A549 (cell line): ENCODE data around the gene ANO2. TPM values are rescaled to one million over a fixed set of nuclear protein-coding genes. Genes with fewer than 3 reads are reported as not detected.

Experiments
- ATAC-seq, 2 experiments: fragments of 200-7000 bp in 1 of 2; fragments of >200 bp in 1 of 2; cut with Nextera tagmentation in 1 of 2; cut with Tn5 transposase in 1 of 2; 3 replicates each; pipeline versions ENCODE4 v1.8.0 to v1.9.1; 2018 to 2020; ENCODE audit warnings: mild to moderate bottlenecking in 1 of 2, moderate library complexity in 1 of 2
- CTCF ChIA-PET: fragments of 300-600 bp; sonication (Branson Sonifier 250); formaldehyde crosslinking; extraction: SDS; loops from one replicate; lab custom pipeline; 2021; ENCODE audit warnings: antibody characterized with exemption, inconsistent platforms; lab: Yijun Ruan, JAX
- POLR2A ChIA-PET: fragments of 350-600 bp; formaldehyde crosslinking; extraction: SDS; loops from one replicate; lab custom pipeline; 2021; ENCODE audit warnings: antibody characterized with exemption, inconsistent platforms; lab: Yijun Ruan, JAX
- DNase-seq, 2 experiments: peaks; one replicate each; pipeline versions ENCODE4 v3.0.0 to v3.0.0-alpha.2; 2011 to 2016; ENCODE audit warnings: low read depth in 1 of 2, low spot score in 1 of 2
- FAIRE-seq: peaks from 2 replicates; lab custom pipeline; 2011; peaks lifted over from hg19 to GRCh38; lab: Jason Lieb, UNC
- H3K27ac ChIP-seq, 2 experiments: fragments of >200 bp; sonication (Bioruptor Twin); formaldehyde crosslinking; 3 replicates each; pipeline ENCODE4 v1.5.1; 2016 to 2017
- H3K4me1 ChIP-seq: fragments of >200 bp; sonication (Bioruptor Twin); formaldehyde crosslinking; 3 replicates; pipeline ENCODE4 v1.6.1; 2016
- H3K4me2 ChIP-seq: fragments of >200 bp; sonication (Bioruptor Twin); formaldehyde crosslinking; 3 replicates; pipeline ENCODE4 v1.6.1; 2016
- H3K4me3 ChIP-seq: fragments of >200 bp; sonication (Bioruptor Twin); formaldehyde crosslinking; 3 replicates; pipeline ENCODE4 v1.5.1; 2016
- H3K9me3 ChIP-seq: fragments of >200 bp; sonication (Bioruptor Twin); formaldehyde crosslinking; 3 replicates; pipeline ENCODE4 v1.6.1; 2016
- CBX2 ChIP-seq: fragments of 200-600 bp; sonication (generic); IDR thresholded peaks from 2 replicates; pipeline ENCODE4 v1.6.1; 2016; ENCODE audit warnings: low read depth, mild to moderate bottlenecking, borderline replicate concordance
- CEBPB ChIP-seq, 2 experiments: fragments of >200 bp in 1 of 2; sonication (Bioruptor Twin) in 1 of 2; formaldehyde crosslinking in 1 of 2; IDR thresholded peaks; 2 replicates each; pipeline ENCODE4 v1.6.1; 2012 to 2016
- CHD4 ChIP-seq: fragments of 200-600 bp; sonication (generic); IDR thresholded peaks from 2 replicates; pipeline ENCODE4 v1.6.1; 2016; ENCODE audit warnings: antibody characterized with exemption, mild to moderate bottlenecking, borderline replicate concordance
- EP300 ChIP-seq, 2 experiments: fragments of >200 bp; sonication (Bioruptor Twin); formaldehyde crosslinking; IDR thresholded peaks; 2 replicates in 1 of 2; 3 replicates in 1 of 2; pipeline ENCODE4 v1.6.1; 2016 to 2017
- FOXS1 ChIP-seq: fragments of 250-450 bp; sonication (Bioruptor Pico); IDR thresholded peaks from 2 replicates; pipeline ENCODE4 v1.5.0; 2020; ENCODE audit warnings: mild to moderate bottlenecking, moderate library complexity
- HOXB5 ChIP-seq: fragments of 250-450 bp; sonication (Bioruptor Pico); IDR thresholded peaks from 2 replicates; pipeline ENCODE4 v1.5.0; 2020; ENCODE audit warnings: mild to moderate bottlenecking, moderate library complexity
- KDM5A ChIP-seq: fragments of 200-600 bp; sonication (generic); IDR thresholded peaks from 2 replicates; pipeline ENCODE4 v1.6.1; 2016; ENCODE audit warnings: antibody characterized with exemption, mild to moderate bottlenecking
- MAFK ChIP-seq: fragments of 450-650 bp; IDR thresholded peaks from 2 replicates; pipeline ENCODE4 v1.6.1; 2014; ENCODE audit not compliant: partially characterized antibody
- NPAS2 ChIP-seq: fragments of 250-450 bp; sonication (Bioruptor Pico); IDR thresholded peaks from 2 replicates; pipeline ENCODE4 v1.8.0; 2022; ENCODE audit warnings: mild to moderate bottlenecking, moderate library complexity, borderline replicate concordance
- NR3C1 ChIP-seq: fragments of >200 bp; sonication (Bioruptor Twin); formaldehyde crosslinking; IDR thresholded peaks from 3 replicates; pipeline ENCODE4 v1.6.1; 2017
- PHF8 ChIP-seq: fragments of 200-600 bp; sonication (generic); IDR thresholded peaks from 2 replicates; pipeline ENCODE4 v1.6.1; 2016; ENCODE audit warnings: low read depth, mild to moderate bottlenecking, antibody characterized with exemption, moderate library complexity, borderline replicate concordance
- POLR2AphosphoS2 ChIP-seq: conservative IDR thresholded peaks from 2 replicates; pipeline ENCODE4 v1.6.1; 2012; ENCODE audit warnings: low read length, improper control_type of control experiment, inconsistent platforms
- RCOR1 ChIP-seq: fragments of 150-350 bp; IDR thresholded peaks from 2 replicates; pipeline ENCODE4 v1.6.1; 2014; ENCODE audit warnings: antibody characterized with exemption, low read length, low read depth
- RFX5 ChIP-seq: fragments of 450-650 bp; IDR thresholded peaks from 2 replicates; pipeline ENCODE4 v1.7.1; 2014; ENCODE audit warnings: antibody characterized with exemption, mild to moderate bottlenecking, moderate library complexity
- RNF2 ChIP-seq: fragments of 200-600 bp; sonication (generic); IDR thresholded peaks from 2 replicates; pipeline ENCODE4 v1.6.1; 2016; ENCODE audit warnings: low read depth, mild to moderate bottlenecking, antibody characterized with exemption, moderate library complexity, borderline replicate concordance
- TFCP2L1 ChIP-seq: fragments of 250-450 bp; sonication (Bioruptor Pico); IDR thresholded peaks from 2 replicates; pipeline ENCODE4 v1.5.0; 2021; ENCODE audit warnings: mild to moderate bottlenecking
- TP53 ChIP-seq: fragments of 250-450 bp; sonication (Bioruptor Pico); IDR thresholded peaks from 2 replicates; pipeline ENCODE4 v1.5.0; 2021; ENCODE audit warnings: mild to moderate bottlenecking, moderate library complexity
- ZSCAN20 ChIP-seq: fragments of 250-450 bp; sonication (Bioruptor Pico); IDR thresholded peaks from 2 replicates; pipeline ENCODE4 v1.8.0; 2022; ENCODE audit warnings: mild to moderate bottlenecking, moderate library complexity
- WGBS: methylation state at CpG from one replicate; pipeline ENCODE4 v1.1.6; 2017; ENCODE audit errors: missing lambda C conversion rate; 5-methylcytosine and 5-hydroxymethylcytosine counted together
- polyA plus RNA-seq, 4 experiments: library from polyadenylated mRNA; depleted of rRNA in 3 of 4; stranded (reverse); fragments of >200 nt; fragmentation: RNase III in 1 of 4; extraction: RNeasy Plus Mini Kit Qiagen cat#74134 plus additional on column Dnase treatment in 1 of 4; gene quantifications; 2 replicates in 3 of 4; 3 replicates in 1 of 4; pipeline ENCODE4 v1.2.3, GENCODE V29; 2011 to 2017
- TF ChIP-seq, protein P1 (sequence below): fragments of 250-450 bp; sonication (Bioruptor Pico); IDR thresholded peaks from 2 replicates; pipeline ENCODE4 v1.5.0; 2021; ENCODE audit warnings: mild to moderate bottlenecking, moderate library complexity, borderline replicate concordance
- TF ChIP-seq, protein P2 (sequence below): fragments of 150-350 bp; IDR thresholded peaks from 2 replicates; pipeline ENCODE4 v1.6.1; 2014; ENCODE audit warnings: low read depth, mild to moderate bottlenecking, low read length
- TF ChIP-seq, protein P3 (sequence below): fragments of >200 bp; sonication (Bioruptor Twin); formaldehyde crosslinking; IDR thresholded peaks from 3 replicates; pipeline ENCODE4 v1.5.1; 2016
- TF ChIP-seq, protein P4 (sequence below): IDR thresholded peaks from 2 replicates; pipeline ENCODE4 v1.6.1; 2012
- TF ChIP-seq, protein P5 (sequence below): fragments of 250-450 bp; sonication (Bioruptor Pico); IDR thresholded peaks from 2 replicates; pipeline ENCODE4 v1.5.0; 2020; ENCODE audit warnings: low read depth, mild to moderate bottlenecking, moderate library complexity
- TF ChIP-seq, protein P6 (sequence below): IDR thresholded peaks from 2 replicates; pipeline ENCODE4 v1.6.1; 2012

The ANO2 gene
- polyA plus RNA-seq, 2 of the 4 experiments (the other 2 are of a cell fraction), result not detected

DNA sequence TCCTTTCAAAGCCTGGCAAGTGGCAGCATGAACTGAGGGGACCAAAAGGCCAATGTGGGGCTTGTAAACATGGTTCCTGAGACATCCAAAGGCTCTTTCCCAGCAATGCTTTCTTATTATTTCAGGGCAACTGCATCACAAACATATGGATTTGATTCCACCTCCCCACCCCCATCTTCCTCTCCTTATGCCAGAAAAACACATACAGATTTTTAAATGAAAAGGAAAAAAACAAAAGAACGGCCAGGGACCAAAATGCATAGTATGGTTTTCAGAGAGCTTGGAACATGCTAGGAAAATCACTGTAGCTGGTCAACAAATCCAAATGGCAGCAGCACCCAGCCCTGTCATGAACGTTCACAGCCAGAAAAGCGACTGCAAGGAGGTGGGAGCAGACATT, 167.6 kb downstream of the ANO2 start:
- 2% methylated on average over 3 of the region's 3 CpGs for WGBS
- DNase-seq (no peak), ATAC-seq (no peak), FAIRE-seq (no peak)
- H3K4me2 ChIP-seq, result no peak overlapping the region
- no peak overlapping the region for H3K27ac ChIP-seq
- H3K9me3 ChIP-seq, result no peaks in the 10 kb centered on the region
- no peaks in the 10 kb centered on the region for H3K4me1 ChIP-seq
- ChIA-PET CTCF (interaction anchor here (0.8 kb wide), 1 partner anchor 907 kb away, joined by 3 read pairs; no protein-coding TSS in a partner anchor), POLR2A (no interaction called here)
- H3K4me3 ChIP-seq, result no peak overlapping the region
- TF ChIP-seq, protein P1, sequence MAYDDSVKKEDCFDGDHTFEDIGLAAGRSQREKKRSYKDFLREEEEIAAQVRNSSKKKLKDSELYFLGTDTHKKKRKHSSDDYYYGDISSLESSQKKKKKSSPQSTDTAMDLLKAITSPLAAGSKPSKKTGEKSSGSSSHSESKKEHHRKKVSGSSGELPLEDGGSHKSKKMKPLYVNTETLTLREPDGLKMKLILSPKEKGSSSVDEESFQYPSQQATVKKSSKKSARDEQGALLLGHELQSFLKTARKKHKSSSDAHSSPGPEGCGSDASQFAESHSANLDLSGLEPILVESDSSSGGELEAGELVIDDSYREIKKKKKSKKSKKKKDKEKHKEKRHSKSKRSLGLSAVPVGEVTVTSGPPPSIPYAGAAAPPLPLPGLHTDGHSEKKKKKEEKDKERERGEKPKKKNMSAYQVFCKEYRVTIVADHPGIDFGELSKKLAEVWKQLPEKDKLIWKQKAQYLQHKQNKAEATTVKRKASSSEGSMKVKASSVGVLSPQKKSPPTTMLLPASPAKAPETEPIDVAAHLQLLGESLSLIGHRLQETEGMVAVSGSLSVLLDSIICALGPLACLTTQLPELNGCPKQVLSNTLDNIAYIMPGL (CRISPR knock-in tag), result no peak
- no peak for TF ChIP-seq PHF8
- TF ChIP-seq TP53, result no peak
- TF ChIP-seq, protein P2, sequence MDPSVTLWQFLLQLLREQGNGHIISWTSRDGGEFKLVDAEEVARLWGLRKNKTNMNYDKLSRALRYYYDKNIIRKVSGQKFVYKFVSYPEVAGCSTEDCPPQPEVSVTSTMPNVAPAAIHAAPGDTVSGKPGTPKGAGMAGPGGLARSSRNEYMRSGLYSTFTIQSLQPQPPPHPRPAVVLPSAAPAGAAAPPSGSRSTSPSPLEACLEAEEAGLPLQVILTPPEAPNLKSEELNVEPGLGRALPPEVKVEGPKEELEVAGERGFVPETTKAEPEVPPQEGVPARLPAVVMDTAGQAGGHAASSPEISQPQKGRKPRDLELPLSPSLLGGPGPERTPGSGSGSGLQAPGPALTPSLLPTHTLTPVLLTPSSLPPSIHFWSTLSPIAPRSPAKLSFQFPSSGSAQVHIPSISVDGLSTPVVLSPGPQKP, result no peak
- no peak for TF ChIP-seq POLR2AphosphoS2
- TF ChIP-seq TFCP2L1, result no peak
- no peak for TF ChIP-seq KDM5A
- TF ChIP-seq, protein P3, sequence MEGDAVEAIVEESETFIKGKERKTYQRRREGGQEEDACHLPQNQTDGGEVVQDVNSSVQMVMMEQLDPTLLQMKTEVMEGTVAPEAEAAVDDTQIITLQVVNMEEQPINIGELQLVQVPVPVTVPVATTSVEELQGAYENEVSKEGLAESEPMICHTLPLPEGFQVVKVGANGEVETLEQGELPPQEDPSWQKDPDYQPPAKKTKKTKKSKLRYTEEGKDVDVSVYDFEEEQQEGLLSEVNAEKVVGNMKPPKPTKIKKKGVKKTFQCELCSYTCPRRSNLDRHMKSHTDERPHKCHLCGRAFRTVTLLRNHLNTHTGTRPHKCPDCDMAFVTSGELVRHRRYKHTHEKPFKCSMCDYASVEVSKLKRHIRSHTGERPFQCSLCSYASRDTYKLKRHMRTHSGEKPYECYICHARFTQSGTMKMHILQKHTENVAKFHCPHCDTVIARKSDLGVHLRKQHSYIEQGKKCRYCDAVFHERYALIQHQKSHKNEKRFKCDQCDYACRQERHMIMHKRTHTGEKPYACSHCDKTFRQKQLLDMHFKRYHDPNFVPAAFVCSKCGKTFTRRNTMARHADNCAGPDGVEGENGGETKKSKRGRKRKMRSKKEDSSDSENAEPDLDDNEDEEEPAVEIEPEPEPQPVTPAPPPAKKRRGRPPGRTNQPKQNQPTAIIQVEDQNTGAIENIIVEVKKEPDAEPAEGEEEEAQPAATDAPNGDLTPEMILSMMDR, result no peak

DNA sequence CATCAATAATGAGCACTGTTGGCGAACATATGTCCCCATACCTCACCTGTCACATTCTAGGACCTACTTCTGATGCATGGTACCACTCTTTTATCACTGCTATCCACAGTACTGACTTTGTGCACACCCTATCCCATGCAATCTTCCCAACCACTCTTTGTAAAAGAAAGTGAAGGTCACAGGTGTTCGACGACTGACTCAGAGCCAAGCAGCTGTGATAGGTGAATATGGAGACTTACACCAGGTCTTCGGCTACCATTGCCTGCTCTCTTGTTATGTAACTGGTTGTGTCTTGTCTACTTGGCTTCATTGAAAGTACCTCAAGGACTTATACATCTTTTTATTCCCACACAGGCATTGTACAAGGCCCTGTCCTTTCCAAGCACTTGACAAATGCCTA, 169.0 kb downstream of the ANO2 start:
- no peak overlapping the region for H3K4me2 ChIP-seq
- 34% methylated on average over 4 of the region's 4 CpGs for WGBS
- H3K4me3 ChIP-seq, result no peak overlapping the region
- DNase-seq (no peak), ATAC-seq (no peak), FAIRE-seq (no peak)
- no peaks in the 10 kb centered on the region for H3K4me1 ChIP-seq
- POLR2A ChIA-PET, result no interaction called here
- no peaks in the 10 kb centered on the region for H3K9me3 ChIP-seq
- no peak overlapping the region for H3K27ac ChIP-seq
- CTCF ChIA-PET, result no interaction called here
- TF ChIP-seq CEBPB (IDR thresholded peaks at IDR 0.05), result no peak
- TF ChIP-seq NR3C1, result no peak
- TF ChIP-seq, protein P4, sequence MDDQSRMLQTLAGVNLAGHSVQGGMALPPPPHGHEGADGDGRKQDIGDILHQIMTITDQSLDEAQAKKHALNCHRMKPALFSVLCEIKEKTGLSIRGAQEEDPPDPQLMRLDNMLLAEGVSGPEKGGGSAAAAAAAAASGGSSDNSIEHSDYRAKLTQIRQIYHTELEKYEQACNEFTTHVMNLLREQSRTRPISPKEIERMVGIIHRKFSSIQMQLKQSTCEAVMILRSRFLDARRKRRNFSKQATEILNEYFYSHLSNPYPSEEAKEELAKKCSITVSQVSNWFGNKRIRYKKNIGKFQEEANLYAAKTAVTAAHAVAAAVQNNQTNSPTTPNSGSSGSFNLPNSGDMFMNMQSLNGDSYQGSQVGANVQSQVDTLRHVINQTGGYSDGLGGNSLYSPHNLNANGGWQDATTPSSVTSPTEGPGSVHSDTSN, result no peak
- TF ChIP-seq TFCP2L1, result no peak
- TF ChIP-seq NPAS2 (CRISPR knock-in tag), result no peak
- TF ChIP-seq CHD4, result no peak
- TF ChIP-seq, protein P5, sequence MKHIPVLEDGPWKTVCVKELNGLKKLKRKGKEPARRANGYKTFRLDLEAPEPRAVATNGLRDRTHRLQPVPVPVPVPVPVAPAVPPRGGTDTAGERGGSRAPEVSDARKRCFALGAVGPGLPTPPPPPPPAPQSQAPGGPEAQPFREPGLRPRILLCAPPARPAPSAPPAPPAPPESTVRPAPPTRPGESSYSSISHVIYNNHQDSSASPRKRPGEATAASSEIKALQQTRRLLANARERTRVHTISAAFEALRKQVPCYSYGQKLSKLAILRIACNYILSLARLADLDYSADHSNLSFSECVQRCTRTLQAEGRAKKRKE (CRISPR knock-in tag), result no peak
- no peak for TF ChIP-seq RNF2
- TF ChIP-seq, protein P6, sequence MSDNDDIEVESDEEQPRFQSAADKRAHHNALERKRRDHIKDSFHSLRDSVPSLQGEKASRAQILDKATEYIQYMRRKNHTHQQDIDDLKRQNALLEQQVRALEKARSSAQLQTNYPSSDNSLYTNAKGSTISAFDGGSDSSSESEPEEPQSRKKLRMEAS, result no peak
- no peak for TF ChIP-seq HOXB5 (CRISPR knock-in tag)
- TF ChIP-seq EP300 (IDR thresholded peaks at IDR 0.05), result no peak
- TF ChIP-seq RCOR1, result no peak
- TF ChIP-seq CBX2, result no peak
- TF ChIP-seq RFX5, result no peak
- TF ChIP-seq MAFK, result no peak
- TF ChIP-seq, protein P2, result no peak
- TF ChIP-seq ZSCAN20 (CRISPR knock-in tag), result no peak
- TF ChIP-seq FOXS1 (CRISPR knock-in tag), result no peak
